Thyroid gland (tissue), 4 donors: ENCODE results near the gene TENT5C. TPM values are rescaled to one million over a fixed set of nuclear protein-coding genes. Genes with fewer than 3 reads are reported as not detected.

Experiments used
- DNase-seq, 2 donors: peaks; one replicate each; pipeline ENCODE4 v3.0.0-alpha.2; 2019
- H3K27ac ChIP-seq, 3 donors: fragments of 200-600 bp; sonication (generic); 1 replicate in 2 of 3; 2 replicates in 1 of 3; pipeline ENCODE4 v1.5.1; 2016 to 2019; ENCODE audit warnings: mild to moderate bottlenecking in 1 of 3, moderate library complexity in 1 of 3
- H3K27me3 ChIP-seq: fragments of 200-600 bp; sonication (generic); one replicate; pipeline ENCODE4 v1.5.1; 2019
- H3K36me3 ChIP-seq, 2 donors: fragments of 200-600 bp; sonication (generic); one replicate each; pipeline ENCODE4 v1.5.1; 2016 to 2019
- H3K4me1 ChIP-seq, 2 donors: fragments of 200-600 bp; sonication (generic); one replicate each; pipeline ENCODE4 v1.5.1; 2017 to 2019
- H3K4me3 ChIP-seq, 3 donors: fragments of 200-600 bp; sonication (generic); replicated peaks in 1 of 3; 1 replicate in 2 of 3; 2 replicates in 1 of 3; pipeline ENCODE4 v1.5.1; 2016; ENCODE audit warnings: mild to moderate bottlenecking in 1 of 3
- H3K9me3 ChIP-seq: fragments of 200-600 bp; sonication (generic); one replicate; pipeline ENCODE4 v1.5.1; 2017
- POLR2A ChIP-seq, 2 donors: fragments of 450-650 bp; IDR thresholded peaks; one replicate each; pipeline ENCODE4 v1.6.1; 2017; ENCODE audit warnings: antibody characterized with exemption in 2 of 2, mild to moderate bottlenecking in 2 of 2, moderate library complexity in 1 of 2
- WGBS, 2 donors: methylation state at CpG; one replicate each; pipeline ENCODE4 v1.1.5; 2017; 5-methylcytosine and 5-hydroxymethylcytosine counted together
- intact Hi-C: fragments of 100-400 bp; cut with DNase I; formaldehyde crosslinking; loops from one replicate; pipeline ENCODE4 v1.15.1; 2023
- total RNA-seq, 4 donors: library from RNA; depleted of rRNA; stranded (reverse); fragments of >200 nt; gene quantifications; one replicate each; pipeline ENCODE4 v1.2.3, GENCODE V29; 2016
- TF ChIP-seq, protein P1 (sequence below), 6 experiments: fragments of 200-600 bp in 3 of 6; fragments of 450-650 bp in 3 of 6; sonication (generic) in 3 of 6; IDR thresholded peaks; one replicate each; pipeline ENCODE4 v1.5.1; 2016 to 2019; ENCODE audit warnings: antibody characterized with exemption in 6 of 6, mild to moderate bottlenecking in 2 of 6, inconsistent platforms in 1 of 6, moderate library complexity in 1 of 6

Gene TENT5C
- total RNA-seq, 4 donors from 2014 or later = 14.8 to 30.4 (median 22.2) TPM

DNA sequence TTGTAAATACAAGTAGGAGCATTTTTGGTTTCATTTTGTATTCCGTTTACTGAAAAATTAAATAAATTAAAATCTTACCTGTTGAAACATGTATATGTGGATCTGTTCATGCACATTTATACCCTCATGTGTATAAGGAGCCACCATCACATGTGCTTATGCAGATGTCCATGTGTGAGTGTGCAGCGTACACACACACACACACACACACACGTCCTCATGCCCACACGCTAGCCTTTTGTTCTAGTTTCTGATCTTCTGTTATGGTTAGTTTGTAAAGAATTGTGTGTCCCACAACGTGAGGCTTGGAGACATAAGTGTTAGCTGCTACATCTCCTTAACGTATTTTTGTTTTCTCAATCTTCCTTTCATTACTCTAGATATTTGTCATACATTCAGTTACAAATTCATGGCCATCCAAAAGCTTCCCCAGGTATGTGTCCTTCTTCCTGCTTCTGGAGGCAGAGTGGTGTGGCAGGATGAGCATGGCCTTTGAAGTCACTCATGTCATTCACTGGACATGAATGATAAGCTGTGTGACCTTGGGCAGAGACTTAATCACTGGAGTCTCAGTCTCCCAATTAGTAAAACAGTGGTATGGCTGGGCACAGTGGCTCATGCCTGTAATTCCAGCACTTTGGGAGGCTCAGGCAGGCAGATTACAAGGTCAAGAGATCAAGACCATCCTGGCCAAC lies 54.6 kb downstream of the TENT5C start:
- H3K36me3 ChIP-seq = no peaks in the 10 kb centered on the region
- DNase-seq = no peak
- WGBS, 2 donors = 87 to 94% methylated on average over 6 of the region's 6 CpGs
- intact Hi-C loops = no loop called here
- H3K4me3 ChIP-seq = no peak overlapping the region
- no peak for TF ChIP-seq POLR2A (IDR thresholded peaks at IDR 0.05)
- TF ChIP-seq, protein P1, sequence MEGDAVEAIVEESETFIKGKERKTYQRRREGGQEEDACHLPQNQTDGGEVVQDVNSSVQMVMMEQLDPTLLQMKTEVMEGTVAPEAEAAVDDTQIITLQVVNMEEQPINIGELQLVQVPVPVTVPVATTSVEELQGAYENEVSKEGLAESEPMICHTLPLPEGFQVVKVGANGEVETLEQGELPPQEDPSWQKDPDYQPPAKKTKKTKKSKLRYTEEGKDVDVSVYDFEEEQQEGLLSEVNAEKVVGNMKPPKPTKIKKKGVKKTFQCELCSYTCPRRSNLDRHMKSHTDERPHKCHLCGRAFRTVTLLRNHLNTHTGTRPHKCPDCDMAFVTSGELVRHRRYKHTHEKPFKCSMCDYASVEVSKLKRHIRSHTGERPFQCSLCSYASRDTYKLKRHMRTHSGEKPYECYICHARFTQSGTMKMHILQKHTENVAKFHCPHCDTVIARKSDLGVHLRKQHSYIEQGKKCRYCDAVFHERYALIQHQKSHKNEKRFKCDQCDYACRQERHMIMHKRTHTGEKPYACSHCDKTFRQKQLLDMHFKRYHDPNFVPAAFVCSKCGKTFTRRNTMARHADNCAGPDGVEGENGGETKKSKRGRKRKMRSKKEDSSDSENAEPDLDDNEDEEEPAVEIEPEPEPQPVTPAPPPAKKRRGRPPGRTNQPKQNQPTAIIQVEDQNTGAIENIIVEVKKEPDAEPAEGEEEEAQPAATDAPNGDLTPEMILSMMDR (IDR thresholded peaks at IDR 0.05) = no peak
- H3K9me3 ChIP-seq = no peaks in the 10 kb centered on the region
- H3K4me1 ChIP-seq = no peaks in the 10 kb centered on the region
- H3K27me3 ChIP-seq = no peaks in the 10 kb centered on the region
- no peak overlapping the region for H3K27ac ChIP-seq

DNA sequence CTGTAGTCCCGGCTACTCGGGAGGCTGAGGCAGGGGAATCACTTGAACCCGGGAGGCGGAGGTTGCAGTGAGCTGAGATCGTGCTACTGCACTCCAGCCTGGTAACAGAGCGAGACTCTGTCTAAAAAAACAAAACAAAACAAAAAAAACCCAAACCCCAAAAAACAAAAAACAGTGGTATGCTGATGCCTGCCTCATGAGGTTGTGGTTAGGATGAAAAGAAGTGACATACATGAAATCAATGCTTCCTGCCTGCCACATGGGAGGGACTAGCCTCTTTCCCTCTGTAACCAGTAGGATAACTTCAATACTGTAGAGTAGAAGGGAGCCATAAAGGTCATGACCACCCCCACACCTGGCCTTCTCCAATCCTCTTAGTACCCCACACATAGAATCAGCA lies 55.2 kb downstream of the TENT5C start:
- TF ChIP-seq, protein P1 (IDR thresholded peaks at IDR 0.05) = no peak
- TF ChIP-seq POLR2A (IDR thresholded peaks at IDR 0.05) = no peak
- intact Hi-C loops = no loop called here
- 92% methylated on average over 6 of the region's 6 CpGs for WGBS, 2 donors
- Histone ChIP-seq H3K4me3 (no peak overlapping the region), H3K27ac (no peak overlapping the region), H3K9me3 (no peaks in the 10 kb centered on the region), H3K36me3 (no peaks in the 10 kb centered on the region), H3K27me3 (no peaks in the 10 kb centered on the region), H3K4me1 (peaks cover 0 to 6% of the 10 kb centered on the region in 2 donors)
- no peak for DNase-seq

DNA sequence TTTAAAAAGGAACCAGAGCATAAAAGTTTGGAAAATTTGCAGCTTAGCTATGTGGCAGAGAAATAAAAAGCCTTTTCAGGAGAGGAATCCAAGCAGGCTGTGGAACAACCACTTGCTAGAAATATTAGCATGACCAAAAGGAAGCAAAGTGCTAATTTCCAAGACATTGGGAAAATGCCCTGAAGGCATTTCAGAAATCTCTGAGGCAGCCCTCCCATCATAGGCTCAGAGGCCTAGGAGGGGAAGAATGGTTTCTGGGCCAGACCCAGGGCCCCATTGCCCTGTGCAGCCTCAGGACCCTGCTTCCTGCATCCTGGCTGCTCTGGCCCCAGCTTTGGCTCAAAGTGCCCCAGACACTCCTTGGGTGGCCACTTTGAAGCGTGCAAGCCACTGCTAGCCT lies 56.8 kb downstream of the TENT5C start:
- no peak for DNase-seq
- intact Hi-C loops = no loop called here
- 100% methylated on average over 1 of the region's 1 CpG; no CpG with 5 or more reads in 1 of the 2 donors for WGBS, 2 donors
- Histone ChIP-seq H3K9me3 (no peaks in the 10 kb centered on the region), H3K36me3 (no peaks in the 10 kb centered on the region), H3K27me3 (no peaks in the 10 kb centered on the region), H3K27ac (no peak overlapping the region), H3K4me1 (peaks cover 0 to 7% of the 10 kb centered on the region in 2 donors), H3K4me3 (no peak overlapping the region)
- TF ChIP-seq POLR2A (IDR thresholded peaks at IDR 0.05) = no peak
- TF ChIP-seq, protein P1 (IDR thresholded peaks at IDR 0.05) = no peak

DNA sequence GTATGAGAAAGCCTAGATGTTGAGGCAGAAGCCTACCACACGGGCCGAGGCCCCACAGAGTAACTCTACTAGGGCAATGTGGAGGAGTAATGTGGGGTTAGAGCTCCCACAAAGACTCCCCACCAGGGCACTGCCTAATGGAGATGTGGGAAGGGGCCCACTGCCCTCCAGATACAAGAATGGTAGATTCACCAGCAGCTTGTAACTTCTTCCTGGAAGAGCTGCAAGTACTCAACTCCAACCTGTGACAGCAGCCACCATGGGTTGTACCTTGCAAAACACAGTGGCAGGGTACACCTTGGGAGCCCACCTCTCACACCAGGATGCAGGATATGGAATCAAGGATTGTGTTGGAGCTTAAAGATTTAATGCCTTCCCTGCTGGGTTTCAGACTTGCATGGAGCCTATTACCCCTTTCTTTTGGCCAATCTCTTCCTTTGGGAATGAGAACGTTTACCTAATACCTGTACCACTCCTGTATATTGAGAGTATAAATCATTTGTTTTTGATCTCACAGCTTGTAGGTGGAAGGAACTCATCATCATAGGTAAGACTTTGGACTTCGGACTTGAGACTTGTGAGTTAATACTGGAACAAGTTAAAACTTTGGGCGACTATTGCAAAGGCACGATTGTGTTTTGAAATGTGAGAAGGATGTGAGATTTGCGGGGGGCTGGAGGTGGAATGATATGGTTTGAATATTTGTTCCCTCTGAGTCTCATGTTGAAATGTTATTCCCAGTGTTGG lies 57.5 kb downstream of the TENT5C start:
- TF ChIP-seq POLR2A (IDR thresholded peaks at IDR 0.05) = no peak
- TF ChIP-seq, protein P1 (IDR thresholded peaks at IDR 0.05) = no peak
- Histone ChIP-seq H3K9me3 (no peaks in the 10 kb centered on the region), H3K27me3 (no peaks in the 10 kb centered on the region), H3K4me1 (peaks cover 0 to 7% of the 10 kb centered on the region in 2 donors), H3K4me3 (no peak overlapping the region), H3K27ac (no peak overlapping the region), H3K36me3 (no peaks in the 10 kb centered on the region)
- 93 to 95% methylated on average over 7 of the region's 7 CpGs for WGBS, 2 donors
- DNase-seq = no peak
- intact Hi-C loops = no loop called here

DNA sequence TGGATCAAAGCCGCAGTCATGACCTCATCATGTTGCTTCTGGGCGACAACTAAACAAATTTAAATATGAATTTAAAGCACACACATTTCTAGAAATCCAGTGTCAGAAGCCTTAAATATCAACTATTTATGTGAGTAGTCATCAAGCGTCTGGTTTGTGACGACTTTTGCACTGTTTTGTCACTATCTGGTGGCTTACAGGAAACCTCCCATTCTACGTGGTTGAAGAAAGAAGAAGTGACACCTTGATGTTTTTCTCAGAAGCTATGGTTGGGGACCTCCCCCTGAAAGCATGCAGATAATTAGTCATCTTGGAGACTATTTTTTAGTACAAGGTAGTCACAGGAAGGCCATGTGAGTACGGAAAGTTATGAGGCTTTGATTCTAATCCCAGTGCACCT lies 58.5 kb downstream of the TENT5C start:
- Histone ChIP-seq H3K27ac (no peak overlapping the region), H3K9me3 (no peaks in the 10 kb centered on the region), H3K4me3 (no peak overlapping the region), H3K27me3 (no peaks in the 10 kb centered on the region), H3K36me3 (no peaks in the 10 kb centered on the region), H3K4me1 (peaks cover 0 to 7% of the 10 kb centered on the region in 2 donors)
- WGBS, 2 donors = 84 to 94% methylated on average over 6 of the region's 6 CpGs
- intact Hi-C loops = no loop called here
- TF ChIP-seq POLR2A (IDR thresholded peaks at IDR 0.05) = no peak
- TF ChIP-seq, protein P1 (IDR thresholded peaks at IDR 0.05) = no peak
- DNase-seq = no peak
